ENCODE measurements around the gene COG5. TPM values are rescaled to one million over a fixed set of nuclear protein-coding genes. Genes with fewer than 3 reads are reported as not detected.

Gene COG5
- total RNA-seq, 2 donors from 2014 or later, result 50.1 to 102 TPM

GRCh38 chr7:107291434-107291833, 272.3 kb downstream of the COG5 start:
- Histone ChIP-seq H3K4me1 (no peaks in the 10 kb centered on the region), H3K4me3 (no peak overlapping the region), H3K27ac (no peak overlapping the region), H3K36me3 (replicated peaks in 1 of 2; ENCODE audit: insufficient read depth in 1 of 2, low read depth in 2 of 2) (no peaks in the 10 kb centered on the region), H3K27me3 (no peaks in the 10 kb centered on the region), H3K9me3 (no peaks in the 10 kb centered on the region)
- 89 to 100% methylated on average over 1 of the region's 1 CpG for WGBS, 2 donors
- no peak for TF ChIP-seq CTCF (IDR thresholded peaks at IDR 0.05)
- TF ChIP-seq POLR2A (IDR thresholded peaks at IDR 0.05), result no peak
- ATAC-seq, result no peak
- DNase-seq, result no peak
- intact Hi-C loops (cut with DNase I), result no loop called here

- H3K4me1 ChIP-seq, result no peaks in the 10 kb centered on the region
- H3K4me3 ChIP-seq, result no peak overlapping the region
- H3K27me3 ChIP-seq, result no peaks in the 10 kb centered on the region
- H3K36me3 ChIP-seq (replicated peaks in 1 of 2; ENCODE audit: insufficient read depth in 1 of 2, low read depth in 2 of 2), result no peaks in the 10 kb centered on the region
- intact Hi-C loops (cut with DNase I), result no loop called here
- no peak overlapping the region for H3K27ac ChIP-seq
- ATAC-seq (no peak), DNase-seq (no peak)
- no peaks in the 10 kb centered on the region for H3K9me3 ChIP-seq
- no peak for TF ChIP-seq POLR2A (IDR thresholded peaks at IDR 0.05)
- no peak for TF ChIP-seq CTCF (IDR thresholded peaks at IDR 0.05)
- 73 to 85% methylated on average over 4 of the region's 4 CpGs for WGBS, 2 donors
Observed at GRCh38 chr7:107286751-107287621, 276.7 kb downstream of the COG5 start.

- intact Hi-C loops (cut with DNase I), result no loop called here
- ATAC-seq (no peak), DNase-seq (no peak)
Observed at GRCh38 chr7:107284911-107285479, 278.7 kb downstream of the COG5 start.

GRCh38 chr7:107277331-107277730, 286.4 kb downstream of the COG5 start:
- Histone ChIP-seq H3K36me3 (replicated peaks in 1 of 2; ENCODE audit: insufficient read depth in 1 of 2, low read depth in 2 of 2) (no peaks in the 10 kb centered on the region), H3K27ac (no peak overlapping the region)

More at GRCh38 chr7:107284911-107285479, 278.7 kb downstream of the COG5 start:
- H3K36me3 ChIP-seq (replicated peaks in 1 of 2; ENCODE audit: insufficient read depth in 1 of 2, low read depth in 2 of 2), result no peaks in the 10 kb centered on the region
- H3K4me1 ChIP-seq, result no peaks in the 10 kb centered on the region
- no peaks in the 10 kb centered on the region for H3K9me3 ChIP-seq
- H3K4me3 ChIP-seq, result no peak overlapping the region
- TF ChIP-seq POLR2A (IDR thresholded peaks at IDR 0.05), result no peak
- no peak for TF ChIP-seq CTCF (IDR thresholded peaks at IDR 0.05)
- H3K27me3 ChIP-seq, result no peaks in the 10 kb centered on the region
- no peak overlapping the region for H3K27ac ChIP-seq
- WGBS, 2 donors, result 93 to 94% methylated on average over 4 of the region's 4 CpGs

More at GRCh38 chr7:107277331-107277730, 286.4 kb downstream of the COG5 start:
- WGBS, 2 donors, result 84 to 90% methylated on average over 2 of the region's 2 CpGs
- TF ChIP-seq CTCF (IDR thresholded peaks at IDR 0.05) (no peak), POLR2A (IDR thresholded peaks at IDR 0.05) (no peak)
- DNase-seq (no peak), ATAC-seq (no peak)
- Histone ChIP-seq H3K4me1 (no peaks in the 10 kb centered on the region), H3K9me3 (no peaks in the 10 kb centered on the region), H3K27me3 (no peaks in the 10 kb centered on the region), H3K4me3 (no peak overlapping the region)
- intact Hi-C loops (cut with DNase I), result no loop called here
